ENCODE measurements around the gene GRK3. TPM values are rescaled to one million over a fixed set of nuclear protein-coding genes. Genes with fewer than 3 reads are reported as not detected.

The GRK3 gene
- total RNA-seq, 1 donor from 2014 or later, result 26.0 TPM

DNA sequence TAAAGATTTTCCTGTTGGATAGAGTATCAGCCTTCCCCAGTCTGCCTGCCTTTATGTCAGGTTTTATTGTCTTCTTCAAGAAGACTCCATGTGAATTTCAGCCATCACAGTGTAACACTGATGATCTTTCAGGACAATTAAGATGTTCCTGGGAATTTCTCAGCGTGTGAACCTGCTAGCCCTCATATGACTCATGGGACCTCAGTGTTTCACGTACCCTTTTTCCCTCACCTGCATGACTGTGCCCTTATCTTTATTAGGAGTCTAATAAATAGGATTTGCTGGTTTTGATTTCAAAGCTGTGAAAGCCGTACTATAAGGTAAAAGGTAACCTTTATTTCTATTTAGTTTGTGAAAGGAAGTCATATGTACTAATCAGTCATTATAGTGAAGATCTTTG lies 95.9 kb downstream of the GRK3 start:
- H3K27me3 Mint-ChIP-seq, result no peaks in the 10 kb centered on the region
- H3K4me1 Mint-ChIP-seq (ENCODE audit: low read depth), result peaks cover 6% of the 10 kb centered on the region
- TF ChIP-seq, protein P1, sequence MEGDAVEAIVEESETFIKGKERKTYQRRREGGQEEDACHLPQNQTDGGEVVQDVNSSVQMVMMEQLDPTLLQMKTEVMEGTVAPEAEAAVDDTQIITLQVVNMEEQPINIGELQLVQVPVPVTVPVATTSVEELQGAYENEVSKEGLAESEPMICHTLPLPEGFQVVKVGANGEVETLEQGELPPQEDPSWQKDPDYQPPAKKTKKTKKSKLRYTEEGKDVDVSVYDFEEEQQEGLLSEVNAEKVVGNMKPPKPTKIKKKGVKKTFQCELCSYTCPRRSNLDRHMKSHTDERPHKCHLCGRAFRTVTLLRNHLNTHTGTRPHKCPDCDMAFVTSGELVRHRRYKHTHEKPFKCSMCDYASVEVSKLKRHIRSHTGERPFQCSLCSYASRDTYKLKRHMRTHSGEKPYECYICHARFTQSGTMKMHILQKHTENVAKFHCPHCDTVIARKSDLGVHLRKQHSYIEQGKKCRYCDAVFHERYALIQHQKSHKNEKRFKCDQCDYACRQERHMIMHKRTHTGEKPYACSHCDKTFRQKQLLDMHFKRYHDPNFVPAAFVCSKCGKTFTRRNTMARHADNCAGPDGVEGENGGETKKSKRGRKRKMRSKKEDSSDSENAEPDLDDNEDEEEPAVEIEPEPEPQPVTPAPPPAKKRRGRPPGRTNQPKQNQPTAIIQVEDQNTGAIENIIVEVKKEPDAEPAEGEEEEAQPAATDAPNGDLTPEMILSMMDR (IDR thresholded peaks at IDR 0.05; ENCODE audit: unreplicated experiment), result no peak
- DNase-seq (ENCODE audit: low spot score, unreplicated experiment), result no peak
- no peaks in the 10 kb centered on the region for H3K36me3 Mint-ChIP-seq (ENCODE audit: insufficient read depth)
- no peaks in the 10 kb centered on the region for H3K9me3 Mint-ChIP-seq (ENCODE audit: low read depth)
- no peak overlapping the region for H3K4me3 Mint-ChIP-seq (ENCODE audit: low read depth)
- no peak overlapping the region for H3K27ac Mint-ChIP-seq

DNA sequence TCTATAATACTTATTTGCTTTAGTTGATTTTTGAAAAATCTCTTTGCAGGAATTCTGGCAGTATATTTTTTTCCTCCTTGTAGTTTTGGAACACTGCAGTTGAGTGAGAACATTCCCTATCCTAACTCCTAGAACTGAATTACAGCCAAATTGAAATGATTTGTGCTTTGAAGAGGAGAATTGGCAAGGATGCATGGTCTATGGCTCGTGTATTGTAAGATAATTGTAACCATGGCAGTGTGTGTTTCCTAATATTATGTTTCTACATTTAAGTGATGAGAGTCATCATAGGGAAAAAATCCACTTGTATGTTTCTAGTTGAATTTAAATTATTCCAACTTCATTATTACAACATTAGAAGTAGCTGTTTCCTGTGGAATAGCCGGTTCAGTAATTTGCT lies 96.6 kb downstream of the GRK3 start:
- Mint-ChIP-seq H3K4me3 (ENCODE audit: low read depth) (no peak overlapping the region), H3K27ac (no peak overlapping the region), H3K4me1 (ENCODE audit: low read depth) (peaks cover 6% of the 10 kb centered on the region)

DNA sequence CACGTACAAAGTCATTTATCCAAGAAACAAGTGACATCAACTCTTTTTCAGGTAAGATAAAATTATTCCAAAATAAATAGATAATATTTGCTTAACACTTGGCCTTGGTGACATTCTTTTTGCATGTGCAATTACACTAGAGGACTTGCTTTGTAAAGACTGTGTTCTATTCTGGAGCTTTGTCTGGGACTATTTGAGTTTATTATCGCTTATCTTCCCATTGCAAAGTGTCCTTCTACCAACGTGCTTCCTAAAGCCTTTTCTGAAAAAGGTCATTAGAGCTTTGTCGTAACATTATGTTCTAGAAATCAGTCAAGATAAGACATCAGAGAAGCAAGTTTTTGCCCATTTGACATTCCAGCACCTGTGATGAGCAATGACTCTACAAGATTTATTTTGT lies 99.2 kb downstream of the GRK3 start:
- no peak overlapping the region for H3K4me3 Mint-ChIP-seq (ENCODE audit: low read depth)
- no peak overlapping the region for H3K27ac Mint-ChIP-seq
- TF ChIP-seq, protein P1 (IDR thresholded peaks at IDR 0.05; ENCODE audit: unreplicated experiment), result no peak
- no peaks in the 10 kb centered on the region for H3K27me3 Mint-ChIP-seq
- H3K36me3 Mint-ChIP-seq (ENCODE audit: insufficient read depth), result peaks cover 5% of the 10 kb centered on the region
- H3K9me3 Mint-ChIP-seq (ENCODE audit: low read depth), result no peaks in the 10 kb centered on the region
- peaks cover 7% of the 10 kb centered on the region for H3K4me1 Mint-ChIP-seq (ENCODE audit: low read depth)
- DNase-seq (ENCODE audit: low spot score, unreplicated experiment), result no peak

More for the DNA sequence above, 96.6 kb downstream of the GRK3 start:
- TF ChIP-seq, protein P1 (IDR thresholded peaks at IDR 0.05; ENCODE audit: unreplicated experiment), result no peak
- Mint-ChIP-seq H3K27me3 (no peaks in the 10 kb centered on the region), H3K9me3 (ENCODE audit: low read depth) (no peaks in the 10 kb centered on the region), H3K36me3 (ENCODE audit: insufficient read depth) (no peaks in the 10 kb centered on the region)
- no peak for DNase-seq (ENCODE audit: low spot score, unreplicated experiment)

DNA sequence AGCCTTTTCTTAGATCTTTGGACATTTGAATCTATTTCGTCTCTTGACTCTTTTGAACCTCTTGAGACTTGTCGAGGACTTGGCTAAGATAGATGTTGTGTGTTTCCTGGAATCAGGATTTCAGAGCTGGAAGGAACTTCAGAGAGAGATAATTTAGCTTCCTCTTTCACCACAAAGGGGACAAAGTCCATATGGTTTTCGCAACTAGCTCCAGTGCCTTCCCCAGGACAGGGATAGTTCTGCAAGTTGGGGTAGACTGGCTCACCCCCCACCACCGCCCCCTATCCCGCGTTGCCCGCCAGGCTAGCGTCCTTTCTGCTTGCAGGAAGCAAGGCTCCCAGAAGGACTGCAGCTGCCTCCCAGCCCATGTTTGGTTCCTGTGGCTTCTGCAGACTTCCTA lies 101.8 kb downstream of the GRK3 start:
- Mint-ChIP-seq H3K9me3 (ENCODE audit: low read depth) (no peaks in the 10 kb centered on the region), H3K27me3 (no peaks in the 10 kb centered on the region), H3K36me3 (ENCODE audit: insufficient read depth) (peaks cover 7% of the 10 kb centered on the region), H3K27ac (no peak overlapping the region), H3K4me3 (ENCODE audit: low read depth) (no peak overlapping the region), H3K4me1 (ENCODE audit: low read depth) (peaks cover 7% of the 10 kb centered on the region)
- TF ChIP-seq, protein P1 (IDR thresholded peaks at IDR 0.05; ENCODE audit: unreplicated experiment), result no peak
- no peak for DNase-seq (ENCODE audit: low spot score, unreplicated experiment)

DNA sequence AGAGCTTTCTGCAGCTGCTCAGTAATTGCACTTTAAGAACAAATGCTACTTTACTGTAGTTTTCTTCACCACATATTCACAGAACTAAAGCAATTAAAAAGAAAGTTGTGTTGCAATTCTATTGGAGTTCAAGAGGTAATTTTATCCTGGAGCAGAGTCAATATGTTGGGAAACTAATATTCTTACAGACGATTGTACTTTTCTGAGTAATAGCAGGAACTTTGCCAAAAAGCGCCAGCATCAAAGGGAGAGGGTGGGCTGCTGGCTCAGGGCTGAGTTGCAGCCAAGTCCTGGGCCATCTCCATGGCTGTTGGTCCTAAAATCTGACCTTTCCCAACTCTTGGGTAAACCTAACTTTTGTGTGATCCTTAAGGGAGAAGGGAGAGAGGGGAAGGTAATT lies 104.0 kb downstream of the GRK3 start:
- Mint-ChIP-seq H3K9me3 (ENCODE audit: low read depth) (no peaks in the 10 kb centered on the region), H3K4me3 (ENCODE audit: low read depth) (no peak overlapping the region), H3K36me3 (ENCODE audit: insufficient read depth) (peaks cover 7% of the 10 kb centered on the region), H3K27me3 (no peaks in the 10 kb centered on the region), H3K27ac (no peak overlapping the region), H3K4me1 (ENCODE audit: low read depth) (peaks cover 7% of the 10 kb centered on the region)
- TF ChIP-seq, protein P1 (IDR thresholded peaks at IDR 0.05; ENCODE audit: unreplicated experiment), result no peak
- no peak for DNase-seq (ENCODE audit: low spot score, unreplicated experiment)

Measured in progenitor cell of endocrine pancreas (in vitro differentiated cells).